ENCODE data around the gene DENND5B. TPM values are rescaled to one million over a fixed set of nuclear protein-coding genes. Genes with fewer than 3 reads are reported as not detected.

Gene DENND5B
- total and polyA plus RNA-seq, 8 donors: 1.1 to 25.2 (median 7.7) TPM

DNA sequence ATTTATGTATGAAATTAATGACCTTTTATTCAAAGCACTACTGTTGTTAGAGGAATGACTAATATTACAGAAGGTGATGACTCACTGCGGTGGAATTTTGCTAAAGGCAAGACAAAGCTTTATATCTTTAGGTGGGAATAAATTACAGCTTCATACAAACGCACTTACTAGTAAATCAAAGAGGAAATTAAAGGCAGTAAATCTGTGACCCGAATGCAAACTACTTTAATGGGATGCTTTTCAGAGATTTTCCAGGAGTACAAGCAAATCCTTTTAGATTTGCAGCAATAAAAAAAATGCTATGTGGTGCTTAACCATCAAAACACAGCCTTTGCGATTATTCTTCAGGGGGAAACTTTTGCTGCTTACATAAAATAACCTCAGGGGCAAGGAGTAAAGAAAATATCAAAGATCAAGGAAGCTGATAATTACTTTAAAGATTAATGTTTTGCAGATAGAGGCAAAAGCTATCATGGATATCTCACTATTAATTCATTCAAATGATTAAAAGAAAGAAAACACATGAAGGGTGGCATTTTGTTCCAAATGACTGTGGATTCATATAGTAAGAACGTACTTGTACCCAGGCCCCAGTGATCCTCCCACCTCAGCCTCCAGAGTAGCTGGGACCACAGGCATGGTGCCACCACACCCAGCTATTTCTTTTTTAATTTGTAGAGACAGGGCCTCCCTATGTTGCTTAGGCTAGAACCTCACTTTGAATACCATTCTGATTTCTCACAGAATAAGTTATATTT lies 98.9 kb downstream of the DENND5B start:
- Histone ChIP-seq H3K4me1 (peaks cover 0 to 29% (median 19%) of the 10 kb centered on the region in 4 donors), H3K27ac (peak overlapping the region in 3 of 5 donors; percentile 9 to 67 (median 28)), H3K36me3 (peaks cover 4 to 13% (median 7%) of the 10 kb centered on the region in 4 donors), H3K4me3 (no peak overlapping the region), H3K27me3 (no peaks in the 10 kb centered on the region), H3K9me3 (no peaks in the 10 kb centered on the region)
- TF ChIP-seq EP300 (IDR thresholded peaks at IDR 0.05): no peak
- no peak for TF ChIP-seq POLR2AphosphoS5 (IDR thresholded peaks at IDR 0.05)
- TF ChIP-seq, protein P1, sequence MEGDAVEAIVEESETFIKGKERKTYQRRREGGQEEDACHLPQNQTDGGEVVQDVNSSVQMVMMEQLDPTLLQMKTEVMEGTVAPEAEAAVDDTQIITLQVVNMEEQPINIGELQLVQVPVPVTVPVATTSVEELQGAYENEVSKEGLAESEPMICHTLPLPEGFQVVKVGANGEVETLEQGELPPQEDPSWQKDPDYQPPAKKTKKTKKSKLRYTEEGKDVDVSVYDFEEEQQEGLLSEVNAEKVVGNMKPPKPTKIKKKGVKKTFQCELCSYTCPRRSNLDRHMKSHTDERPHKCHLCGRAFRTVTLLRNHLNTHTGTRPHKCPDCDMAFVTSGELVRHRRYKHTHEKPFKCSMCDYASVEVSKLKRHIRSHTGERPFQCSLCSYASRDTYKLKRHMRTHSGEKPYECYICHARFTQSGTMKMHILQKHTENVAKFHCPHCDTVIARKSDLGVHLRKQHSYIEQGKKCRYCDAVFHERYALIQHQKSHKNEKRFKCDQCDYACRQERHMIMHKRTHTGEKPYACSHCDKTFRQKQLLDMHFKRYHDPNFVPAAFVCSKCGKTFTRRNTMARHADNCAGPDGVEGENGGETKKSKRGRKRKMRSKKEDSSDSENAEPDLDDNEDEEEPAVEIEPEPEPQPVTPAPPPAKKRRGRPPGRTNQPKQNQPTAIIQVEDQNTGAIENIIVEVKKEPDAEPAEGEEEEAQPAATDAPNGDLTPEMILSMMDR (IDR thresholded peaks at IDR 0.05): no peak
- no peak for TF ChIP-seq POLR2A (IDR thresholded peaks at IDR 0.05)
- 27 to 38% (median 30%) methylated on average over 5 of the region's 5 CpGs for WGBS, 5 donors
- intact Hi-C loops (cut with DNase I; ENCODE audit: low total_unique reads): no loop called here
- peak in 1 of 2 donors; percentile 72 for DNase-seq

DNA sequence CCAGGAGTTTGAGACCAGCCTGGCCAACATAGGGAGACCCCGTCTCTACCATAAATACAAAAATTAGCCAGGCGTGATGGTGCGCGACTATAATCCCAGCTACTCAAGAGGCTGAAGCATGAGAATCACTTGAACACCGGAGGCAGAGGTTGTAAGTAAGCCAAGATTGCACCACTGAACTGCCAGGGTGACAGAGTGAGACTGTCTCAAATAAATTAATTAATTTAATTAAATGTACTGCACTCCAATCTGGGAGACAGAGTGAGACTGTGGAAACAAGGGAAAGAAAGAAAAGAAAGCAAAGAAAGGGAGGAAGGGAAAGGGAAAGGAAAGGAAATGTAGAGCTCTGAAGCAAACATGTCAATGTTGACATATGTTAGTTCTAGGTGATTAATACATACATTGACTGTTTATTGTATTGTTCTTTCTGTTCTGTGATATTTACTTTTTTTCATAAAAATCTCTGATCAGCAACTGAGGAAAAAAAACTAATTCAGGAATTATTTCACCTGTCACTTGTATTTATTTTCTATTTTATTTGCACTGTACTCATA lies 99.6 kb downstream of the DENND5B start:
- peaks cover 0 to 26% (median 19%) of the 10 kb centered on the region in 4 donors for H3K4me1 ChIP-seq
- DNase-seq: no peak
- peaks cover 4 to 13% (median 7%) of the 10 kb centered on the region in 4 donors for H3K36me3 ChIP-seq
- H3K27me3 ChIP-seq: no peaks in the 10 kb centered on the region
- no peak overlapping the region for H3K4me3 ChIP-seq
- intact Hi-C loops (cut with DNase I; ENCODE audit: low total_unique reads): no loop called here
- 82 to 93% (median 93%) methylated on average over 5 of the region's 5 CpGs for WGBS, 5 donors
- TF ChIP-seq POLR2A (IDR thresholded peaks at IDR 0.05): no peak
- TF ChIP-seq, protein P1 (IDR thresholded peaks at IDR 0.05): no peak
- TF ChIP-seq POLR2AphosphoS5 (IDR thresholded peaks at IDR 0.05): no peak
- TF ChIP-seq EP300 (IDR thresholded peaks at IDR 0.05): no peak
- peak overlapping the region in 2 of 5 donors; percentile 9 to 58 for H3K27ac ChIP-seq
- H3K9me3 ChIP-seq: no peaks in the 10 kb centered on the region

DNA sequence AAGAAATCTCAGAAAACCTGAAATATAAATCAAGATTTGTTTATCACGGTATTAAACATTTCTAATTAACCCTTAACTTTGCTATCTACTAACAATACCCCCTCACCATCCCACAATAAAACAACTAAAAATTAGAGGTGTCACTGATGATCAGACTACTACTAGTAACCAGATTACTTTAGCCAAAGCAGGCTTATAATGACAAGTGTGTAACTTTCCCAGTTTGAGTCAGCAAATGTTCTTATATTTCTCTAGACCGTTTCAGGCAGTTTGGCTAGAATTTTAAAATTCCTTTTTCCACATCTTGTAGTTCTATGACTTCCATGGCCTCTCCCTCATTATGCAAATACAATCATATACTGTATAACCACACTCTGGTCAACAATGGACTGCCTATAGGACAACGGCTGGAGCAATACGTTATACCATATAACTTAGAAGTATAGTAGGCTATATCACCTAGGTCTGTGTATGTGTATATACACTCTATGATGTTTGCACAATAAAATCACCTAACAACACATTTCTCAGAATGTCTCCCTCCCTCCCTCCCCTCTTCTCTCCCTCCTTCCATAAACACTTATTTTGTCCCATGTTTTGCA lies 102.1 kb downstream of the DENND5B start:
- TF ChIP-seq, protein P1 (IDR thresholded peaks at IDR 0.05): no peak
- TF ChIP-seq POLR2A (IDR thresholded peaks at IDR 0.05): no peak
- no peak for TF ChIP-seq EP300 (IDR thresholded peaks at IDR 0.05)
- no peak for TF ChIP-seq POLR2AphosphoS5 (IDR thresholded peaks at IDR 0.05)

DNA sequence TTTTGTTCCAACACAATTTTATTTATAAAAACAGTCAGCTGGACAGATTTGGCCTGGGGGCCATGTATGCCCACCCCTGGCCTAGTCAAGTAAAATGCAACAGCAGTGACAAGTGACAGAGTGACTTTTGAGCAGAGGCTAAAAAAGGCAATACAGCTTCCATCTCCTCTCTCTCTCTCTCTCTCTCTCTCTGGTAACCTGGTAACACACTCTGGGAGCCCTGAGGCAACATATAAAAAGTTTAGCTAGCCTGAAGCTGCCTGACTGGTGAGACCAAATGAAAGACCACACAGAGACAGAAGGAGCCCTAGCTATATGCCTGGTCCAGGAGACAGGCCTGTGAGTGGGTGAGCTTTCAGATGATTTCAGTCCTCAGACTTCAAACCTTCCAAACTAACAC lies 105.4 kb downstream of the DENND5B start:
- DNase-seq: no peak
- no peak overlapping the region for H3K27ac ChIP-seq
- intact Hi-C loops (cut with DNase I; ENCODE audit: low total_unique reads): no loop called here
- no peaks in the 10 kb centered on the region for H3K9me3 ChIP-seq
- no peaks in the 10 kb centered on the region for H3K27me3 ChIP-seq
- no peak overlapping the region for H3K4me3 ChIP-seq
- peaks cover 0 to 4% (median 0%) of the 10 kb centered on the region in 4 donors for H3K4me1 ChIP-seq
- peaks cover 0 to 5% (median 0%) of the 10 kb centered on the region in 4 donors for H3K36me3 ChIP-seq
- TF ChIP-seq POLR2A (IDR thresholded peaks at IDR 0.05): no peak
- no peak for TF ChIP-seq POLR2AphosphoS5 (IDR thresholded peaks at IDR 0.05)
- TF ChIP-seq, protein P1 (IDR thresholded peaks at IDR 0.05): no peak
- no peak for TF ChIP-seq EP300 (IDR thresholded peaks at IDR 0.05)

More for the DNA sequence above, 102.1 kb downstream of the DENND5B start:
- Histone ChIP-seq H3K27ac (no peak overlapping the region), H3K36me3 (peaks cover 0 to 5% (median 2%) of the 10 kb centered on the region in 4 donors), H3K4me1 (peaks cover 0 to 26% (median 17%) of the 10 kb centered on the region in 4 donors), H3K27me3 (no peaks in the 10 kb centered on the region), H3K4me3 (no peak overlapping the region), H3K9me3 (no peaks in the 10 kb centered on the region)
- DNase-seq: no peak
- 62 to 72% (median 69%) methylated on average over 4 of the region's 4 CpGs for WGBS, 5 donors
- intact Hi-C loops (cut with DNase I; ENCODE audit: low total_unique reads): no loop called here

Data from stomach (tissue), 9 donors.